Sigmoid colon (tissue), 7 donors: ENCODE measurements around the gene TRIM24. TPM values are rescaled to one million over a fixed set of nuclear protein-coding genes. Genes with fewer than 3 reads are reported as not detected.

Experiments used
- DNase-seq: peaks from one replicate; pipeline ENCODE4 v3.0.0-alpha.2; 2019
- H3K27ac ChIP-seq, 4 donors: fragments of 200-600 bp; sonication (generic); one replicate each; pipeline ENCODE4 v1.5.1; 2016 to 2019; ENCODE audit warnings: mild to moderate bottlenecking in 1 of 4
- H3K27me3 ChIP-seq, 3 donors: fragments of 200-600 bp; sonication (generic); one replicate each; pipeline ENCODE4 v1.5.1; 2019; ENCODE audit warnings: mild to moderate bottlenecking in 1 of 3
- H3K36me3 ChIP-seq, 4 donors: fragments of 200-600 bp; sonication (generic); one replicate each; pipeline ENCODE4 v1.5.1; 2016 to 2019
- H3K4me1 ChIP-seq, 4 donors: fragments of 200-600 bp; sonication (generic); one replicate each; pipeline ENCODE4 v1.5.1; 2017 to 2019
- H3K4me3 ChIP-seq, 4 donors: fragments of 200-600 bp; sonication (generic); one replicate each; pipeline ENCODE4 v1.5.1; 2017 to 2019; ENCODE audit warnings: mild to moderate bottlenecking in 2 of 4, moderate library complexity in 1 of 4
- H3K9me3 ChIP-seq, 4 donors: fragments of 200-600 bp in 3 of 4; sonication (generic) in 3 of 4; one replicate each; pipeline versions ENCODE4 v1.5.1 to v1.6.1; 2013 to 2019
- EP300 ChIP-seq, 4 donors: sonication (generic); formaldehyde crosslinking; IDR thresholded peaks; one replicate each; pipeline ENCODE4 v1.6.1; 2017; ENCODE audit warnings: antibody characterized with exemption in 4 of 4
- POLR2A ChIP-seq, 2 donors: fragments of 450-650 bp; IDR thresholded peaks; one replicate each; pipeline ENCODE4 v1.6.1; 2016; ENCODE audit warnings: antibody characterized with exemption in 2 of 2, mild to moderate bottlenecking in 2 of 2, moderate library complexity in 2 of 2
- POLR2AphosphoS5 ChIP-seq, 4 donors: sonication (generic); formaldehyde crosslinking; IDR thresholded peaks; one replicate each; pipeline ENCODE4 v1.6.1; 2017; ENCODE audit warnings: antibody characterized with exemption in 4 of 4
- WGBS, 2 donors: extraction: QIAGEN DNeasy Blood & Tissue Kit; methylation state at CpG; one replicate each; pipeline ENCODE4 v1.1.7; 2013; 5-methylcytosine and 5-hydroxymethylcytosine counted together
- intact Hi-C: fragments of 100-400 bp; cut with DNase I; formaldehyde crosslinking; loops from one replicate; pipeline ENCODE4 v1.15.1; 2023
- polyA plus RNA-seq, 3 donors: library from polyadenylated mRNA; stranded (reverse); fragments of 200-250 nt; gene quantifications; one replicate each; pipeline ENCODE4 v1.2.3, GENCODE V29; 2013
- total RNA-seq, 4 donors: library from RNA; depleted of rRNA; stranded (reverse); fragments of >200 nt; gene quantifications; one replicate each; pipeline ENCODE4 v1.1.0, GENCODE V29; 2016
- TF ChIP-seq, protein P1 (sequence below), 4 experiments: fragments of 450-650 bp in 3 of 4; fragments of 200-600 bp in 1 of 4; IDR thresholded peaks; one replicate each; pipeline ENCODE4 v1.5.1; 2016 to 2019; ENCODE audit warnings: antibody characterized with exemption in 4 of 4, mild to moderate bottlenecking in 3 of 4, moderate library complexity in 2 of 4
- donor health status: healthy with polysubstance abuse.
- donor health status: Bipolar disorder and iron deficiency.
- donor health status: healthy.

Gene TRIM24
- total and polyA plus RNA-seq, 7 donors: 6.0 to 13.2 (median 11.4) TPM

DNA sequence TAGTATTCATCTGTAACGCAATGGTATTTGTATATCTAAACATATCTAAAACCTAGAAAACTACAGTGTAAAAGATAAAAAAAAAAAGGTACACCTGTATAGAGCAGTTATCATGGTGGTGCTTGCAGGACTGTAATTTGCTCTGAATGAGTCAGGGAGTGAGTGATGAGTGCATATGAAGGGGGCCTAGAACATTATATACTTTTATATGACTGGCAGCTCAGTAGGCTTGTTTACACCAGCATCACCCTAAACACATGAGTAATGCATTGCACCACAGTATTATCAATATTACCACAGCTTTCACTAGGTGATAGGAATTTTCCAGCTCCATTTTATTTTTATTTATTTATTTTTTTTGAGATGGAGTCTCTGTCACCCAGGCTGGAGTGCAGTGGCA lies 40.8 kb downstream of the TRIM24 start:
- intact Hi-C loops: no loop called here
- TF ChIP-seq, protein P1, sequence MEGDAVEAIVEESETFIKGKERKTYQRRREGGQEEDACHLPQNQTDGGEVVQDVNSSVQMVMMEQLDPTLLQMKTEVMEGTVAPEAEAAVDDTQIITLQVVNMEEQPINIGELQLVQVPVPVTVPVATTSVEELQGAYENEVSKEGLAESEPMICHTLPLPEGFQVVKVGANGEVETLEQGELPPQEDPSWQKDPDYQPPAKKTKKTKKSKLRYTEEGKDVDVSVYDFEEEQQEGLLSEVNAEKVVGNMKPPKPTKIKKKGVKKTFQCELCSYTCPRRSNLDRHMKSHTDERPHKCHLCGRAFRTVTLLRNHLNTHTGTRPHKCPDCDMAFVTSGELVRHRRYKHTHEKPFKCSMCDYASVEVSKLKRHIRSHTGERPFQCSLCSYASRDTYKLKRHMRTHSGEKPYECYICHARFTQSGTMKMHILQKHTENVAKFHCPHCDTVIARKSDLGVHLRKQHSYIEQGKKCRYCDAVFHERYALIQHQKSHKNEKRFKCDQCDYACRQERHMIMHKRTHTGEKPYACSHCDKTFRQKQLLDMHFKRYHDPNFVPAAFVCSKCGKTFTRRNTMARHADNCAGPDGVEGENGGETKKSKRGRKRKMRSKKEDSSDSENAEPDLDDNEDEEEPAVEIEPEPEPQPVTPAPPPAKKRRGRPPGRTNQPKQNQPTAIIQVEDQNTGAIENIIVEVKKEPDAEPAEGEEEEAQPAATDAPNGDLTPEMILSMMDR (IDR thresholded peaks at IDR 0.05): no peak
- no peak for TF ChIP-seq POLR2AphosphoS5 (IDR thresholded peaks at IDR 0.05)
- no peak for TF ChIP-seq EP300 (IDR thresholded peaks at IDR 0.05)
- Histone ChIP-seq H3K4me1 (peaks cover 0 to 5% (median 0%) of the 10 kb centered on the region in 4 donors), H3K36me3 (peaks cover 0 to 7% (median 0%) of the 10 kb centered on the region in 4 donors), H3K27ac (no peak overlapping the region), H3K9me3 (no peaks in the 10 kb centered on the region), H3K4me3 (no peak overlapping the region), H3K27me3 (no peaks in the 10 kb centered on the region)
- DNase-seq: no peak
- 94 to 95% methylated on average over 1 of the region's 1 CpG for WGBS, 2 donors

DNA sequence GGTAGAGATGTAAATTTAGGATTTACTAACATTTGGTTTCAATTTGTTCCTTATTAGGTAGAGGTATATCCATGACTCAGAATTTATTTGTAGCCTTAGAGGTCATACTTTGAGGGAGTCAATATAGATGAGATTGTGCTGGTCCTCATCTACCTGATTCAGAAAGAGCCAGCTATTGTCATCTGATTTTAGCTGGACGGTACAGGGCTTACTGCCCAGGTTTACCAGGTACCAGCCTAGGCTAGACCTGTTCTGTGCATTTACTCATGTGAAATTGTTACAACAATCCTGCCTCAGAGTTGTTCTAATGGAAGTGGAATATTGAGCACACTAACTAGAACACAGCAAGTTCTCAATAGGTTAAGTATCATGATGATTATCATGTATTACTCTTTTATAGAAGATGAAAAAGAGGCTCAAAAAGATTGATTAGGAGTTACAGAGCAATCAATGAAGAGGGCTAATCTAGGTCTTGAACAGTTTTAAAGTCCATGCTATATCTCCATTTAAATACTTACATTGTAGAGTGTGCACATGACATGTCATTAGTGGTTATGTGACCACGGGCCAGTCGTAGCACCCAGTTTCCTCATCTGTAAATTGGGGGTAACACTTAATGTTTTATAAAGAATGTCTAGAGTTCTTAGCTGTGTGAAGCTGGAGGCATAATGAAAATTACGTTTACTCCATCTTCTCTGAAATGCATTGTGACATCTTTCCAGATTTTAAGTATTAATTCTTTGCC lies 42.1 kb downstream of the TRIM24 start:
- H3K4me3 ChIP-seq: no peak overlapping the region
- no peaks in the 10 kb centered on the region for H3K27me3 ChIP-seq
- peaks cover 0 to 5% (median 0%) of the 10 kb centered on the region in 4 donors for H3K4me1 ChIP-seq
- no peak overlapping the region for H3K27ac ChIP-seq
- intact Hi-C loops: no loop called here
- DNase-seq: no peak
- no peaks in the 10 kb centered on the region for H3K9me3 ChIP-seq
- WGBS, 2 donors: 87 to 90% methylated on average over 4 of the region's 4 CpGs
- peaks cover 0 to 7% (median 0%) of the 10 kb centered on the region in 4 donors for H3K36me3 ChIP-seq
- no peak for TF ChIP-seq POLR2AphosphoS5 (IDR thresholded peaks at IDR 0.05)
- TF ChIP-seq, protein P1 (IDR thresholded peaks at IDR 0.05): no peak

DNA sequence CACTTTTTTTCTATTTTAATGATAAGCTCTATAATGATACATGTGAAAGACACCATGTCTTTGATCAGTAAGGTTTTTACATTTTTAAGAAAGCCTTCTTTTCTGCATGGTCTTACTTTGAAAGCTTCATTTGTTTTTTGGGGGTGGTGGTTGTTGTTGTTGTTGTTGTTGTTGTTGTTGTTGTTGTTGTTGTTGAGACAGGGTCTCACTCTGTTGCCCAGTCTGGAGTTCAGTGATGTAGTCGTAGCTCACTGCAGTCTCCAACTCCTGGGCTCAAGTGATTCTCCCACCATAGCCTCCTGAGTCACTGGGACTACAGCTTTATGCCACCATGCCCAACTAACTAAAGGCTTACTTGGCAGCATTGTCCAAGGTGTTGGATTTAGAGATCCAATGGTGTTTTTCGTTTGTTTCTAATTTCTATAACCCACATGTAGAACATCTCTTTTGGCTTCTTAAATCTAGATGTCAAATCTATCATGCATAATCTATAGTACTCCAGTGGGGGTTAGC lies 45.4 kb downstream of the TRIM24 start:
- intact Hi-C loops: no loop called here
- H3K4me3 ChIP-seq: no peak overlapping the region
- peaks cover 0 to 5% (median 0%) of the 10 kb centered on the region in 4 donors for H3K4me1 ChIP-seq
- no peaks in the 10 kb centered on the region for H3K9me3 ChIP-seq
- no peak for DNase-seq
- H3K27me3 ChIP-seq: no peaks in the 10 kb centered on the region
- no peak overlapping the region for H3K27ac ChIP-seq
- 94 to 100% methylated on average over 2 of the region's 2 CpGs for WGBS, 2 donors
- TF ChIP-seq, protein P1 (IDR thresholded peaks at IDR 0.05): no peak
- TF ChIP-seq POLR2AphosphoS5 (IDR thresholded peaks at IDR 0.05): no peak
- no peak for TF ChIP-seq POLR2A (IDR thresholded peaks at IDR 0.05)
- no peak for TF ChIP-seq EP300 (IDR thresholded peaks at IDR 0.05)
- H3K36me3 ChIP-seq: peaks cover 0 to 7% (median 0%) of the 10 kb centered on the region in 4 donors

DNA sequence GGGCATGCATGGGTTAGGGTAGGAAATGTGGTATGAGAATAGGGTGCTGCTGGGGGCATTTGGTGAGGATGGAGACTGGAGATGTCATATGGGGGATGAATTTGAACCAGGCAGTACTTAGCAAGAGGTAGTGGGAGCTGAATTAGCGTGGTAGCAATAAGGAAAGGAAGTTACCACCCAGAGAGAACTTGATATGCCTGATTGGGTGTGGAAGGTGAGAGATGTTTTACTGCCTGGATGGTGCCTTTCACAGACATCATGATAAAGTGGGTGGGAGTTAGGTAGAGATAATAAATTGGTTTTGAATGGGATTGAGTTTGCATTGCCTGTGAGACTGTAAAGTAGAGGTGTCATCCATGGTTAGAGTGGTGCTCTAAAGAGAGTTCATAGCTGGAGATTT lies 46.7 kb downstream of the TRIM24 start:
- H3K9me3 ChIP-seq: no peaks in the 10 kb centered on the region
- DNase-seq: no peak
- intact Hi-C loops: no loop called here
- H3K4me1 ChIP-seq: peaks cover 0 to 5% (median 0%) of the 10 kb centered on the region in 4 donors
- H3K4me3 ChIP-seq: no peak overlapping the region
- H3K27me3 ChIP-seq: no peaks in the 10 kb centered on the region
- H3K36me3 ChIP-seq: peaks cover 0 to 7% (median 0%) of the 10 kb centered on the region in 4 donors
- H3K27ac ChIP-seq: no peak overlapping the region
- WGBS, 2 donors: 1 to 2% methylated on average over 1 of the region's 1 CpG
- TF ChIP-seq, protein P1 (IDR thresholded peaks at IDR 0.05): no peak
- TF ChIP-seq EP300 (IDR thresholded peaks at IDR 0.05): no peak
- TF ChIP-seq POLR2AphosphoS5 (IDR thresholded peaks at IDR 0.05): no peak
- TF ChIP-seq POLR2A (IDR thresholded peaks at IDR 0.05): no peak
